ENCODE results near the gene CREB5. TPM values are rescaled to one million over a fixed set of nuclear protein-coding genes. Genes with fewer than 3 reads are reported as not detected.

CREB5 gene
- total RNA-seq, 1 donor from 2014 or later, result 4.6 TPM

GRCh38 chr7:28855538-28856217 is 443.4 kb downstream of the CREB5 start:
- H3K9me3 Mint-ChIP-seq (ENCODE audit: low read depth), result no peaks in the 10 kb centered on the region
- H3K4me1 Mint-ChIP-seq (ENCODE audit: low read depth), result no peaks in the 10 kb centered on the region
- H3K27me3 Mint-ChIP-seq, result peaks cover 49% of the 10 kb centered on the region
- no peak for DNase-seq (ENCODE audit: low spot score, unreplicated experiment)
- no peak for TF ChIP-seq CTCF (IDR thresholded peaks at IDR 0.05; ENCODE audit: unreplicated experiment)
- no peak overlapping the region for H3K4me3 Mint-ChIP-seq (ENCODE audit: low read depth)
- no peaks in the 10 kb centered on the region for H3K36me3 Mint-ChIP-seq (ENCODE audit: insufficient read depth)
- no peak overlapping the region for H3K27ac Mint-ChIP-seq

- H3K36me3 Mint-ChIP-seq (ENCODE audit: insufficient read depth), result no peaks in the 10 kb centered on the region
- H3K9me3 Mint-ChIP-seq (ENCODE audit: low read depth), result no peaks in the 10 kb centered on the region
- no peak overlapping the region for H3K27ac Mint-ChIP-seq
- no peaks in the 10 kb centered on the region for H3K4me1 Mint-ChIP-seq (ENCODE audit: low read depth)
- H3K4me3 Mint-ChIP-seq (ENCODE audit: low read depth), result no peak overlapping the region
- DNase-seq (ENCODE audit: low spot score, unreplicated experiment), result no peak
- no peak for TF ChIP-seq CTCF (IDR thresholded peaks at IDR 0.05; ENCODE audit: unreplicated experiment)
- H3K27me3 Mint-ChIP-seq, result peaks cover 42% of the 10 kb centered on the region
Observed at GRCh38 chr7:28856656-28857055, 444.3 kb downstream of the CREB5 start.

GRCh38 chr7:28858206-28858605 is 445.9 kb downstream of the CREB5 start:
- no peak for TF ChIP-seq CTCF (IDR thresholded peaks at IDR 0.05; ENCODE audit: unreplicated experiment)
- Mint-ChIP-seq H3K4me1 (ENCODE audit: low read depth) (no peaks in the 10 kb centered on the region), H3K9me3 (ENCODE audit: low read depth) (no peaks in the 10 kb centered on the region), H3K27me3 (peaks cover 38% of the 10 kb centered on the region), H3K4me3 (ENCODE audit: low read depth) (no peak overlapping the region), H3K36me3 (ENCODE audit: insufficient read depth) (no peaks in the 10 kb centered on the region), H3K27ac (no peak overlapping the region)
- no peak for DNase-seq (ENCODE audit: low spot score, unreplicated experiment)

GRCh38 chr7:28858895-28859294 is 446.6 kb downstream of the CREB5 start:
- TF ChIP-seq CTCF (IDR thresholded peaks at IDR 0.05; ENCODE audit: unreplicated experiment), result no peak

GRCh38 chr7:28861825-28862224 is 449.5 kb downstream of the CREB5 start:
- TF ChIP-seq CTCF (IDR thresholded peaks at IDR 0.05; ENCODE audit: unreplicated experiment), result no peak
- no peak for DNase-seq (ENCODE audit: low spot score, unreplicated experiment)
- H3K4me3 Mint-ChIP-seq (ENCODE audit: low read depth), result no peak overlapping the region
- H3K27ac Mint-ChIP-seq, result no peak overlapping the region
- H3K36me3 Mint-ChIP-seq (ENCODE audit: insufficient read depth), result no peaks in the 10 kb centered on the region
- no peaks in the 10 kb centered on the region for H3K9me3 Mint-ChIP-seq (ENCODE audit: low read depth)
- H3K4me1 Mint-ChIP-seq (ENCODE audit: low read depth), result peaks cover 3% of the 10 kb centered on the region
- peaks cover 25% of the 10 kb centered on the region for H3K27me3 Mint-ChIP-seq

More at GRCh38 chr7:28858895-28859294, 446.6 kb downstream of the CREB5 start:
- no peak overlapping the region for H3K27ac Mint-ChIP-seq
- H3K36me3 Mint-ChIP-seq (ENCODE audit: insufficient read depth), result no peaks in the 10 kb centered on the region
- peaks cover 31% of the 10 kb centered on the region for H3K27me3 Mint-ChIP-seq
- no peak overlapping the region for H3K4me3 Mint-ChIP-seq (ENCODE audit: low read depth)
- H3K4me1 Mint-ChIP-seq (ENCODE audit: low read depth), result no peaks in the 10 kb centered on the region
- DNase-seq (ENCODE audit: low spot score, unreplicated experiment), result no peak
- H3K9me3 Mint-ChIP-seq (ENCODE audit: low read depth), result no peaks in the 10 kb centered on the region

Measured in progenitor cell of endocrine pancreas (in vitro differentiated cells).